SKM-1 (cell line): ENCODE measurements around the gene TMEM125.

Experiments
- DNase-seq: peaks from one replicate; lab custom pipeline; 2025; ENCODE audit not compliant: unreplicated experiment; lab: John Stamatoyannopoulos, UW

Gene TMEM125

GRCh38 chr1:43288785-43289706, 19.3 kb downstream of the TMEM125 start:
- DNase-seq = no peak

GRCh38 chr1:43292216-43292615, 22.4 kb downstream of the TMEM125 start:
- DNase-seq = no peak

GRCh38 chr1:43292679-43293078, 22.9 kb downstream of the TMEM125 start:
- no peak for DNase-seq

GRCh38 chr1:43293176-43293575, 23.4 kb downstream of the TMEM125 start:
- DNase-seq = no peak

GRCh38 chr1:43293896-43294760, 24.3 kb downstream of the TMEM125 start:
- DNase-seq = no peak

GRCh38 chr1:43294761-43295160, 25.0 kb downstream of the TMEM125 start:
- DNase-seq = no peak

- DNase-seq = no peak
Observed at GRCh38 chr1:43296207-43296606, 26.4 kb downstream of the TMEM125 start.

GRCh38 chr1:43298055-43298454, 28.3 kb downstream of the TMEM125 start:
- DNase-seq = no peak

- DNase-seq = no peak
Observed at GRCh38 chr1:43299101-43299500, 29.3 kb downstream of the TMEM125 start.

- DNase-seq = no peak
Observed at GRCh38 chr1:43300378-43301094, 30.8 kb downstream of the TMEM125 start, which contains the start of gene TIE1. TIE1 (plus strand) TSS chr1:43300982; CDS start chr1:43301072, 90 bp downstream.

- DNase-seq = no peak
Observed at GRCh38 chr1:43302201-43302600, 32.4 kb downstream of the TMEM125 start.

- DNase-seq = no peak
Observed at GRCh38 chr1:43302721-43303470, 33.1 kb downstream of the TMEM125 start.

GRCh38 chr1:43303471-43304313, 33.9 kb downstream of the TMEM125 start:
- DNase-seq = no peak

GRCh38 chr1:43304314-43304681, 34.5 kb downstream of the TMEM125 start:
- no peak for DNase-seq

GRCh38 chr1:43304771-43305300, 35.1 kb downstream of the TMEM125 start:
- no peak for DNase-seq

- DNase-seq = no peak
Observed at GRCh38 chr1:43305461-43305860, 35.7 kb downstream of the TMEM125 start.

GRCh38 chr1:43305926-43306687, 36.3 kb downstream of the TMEM125 start:
- DNase-seq = no peak

GRCh38 chr1:43306688-43307457, 37.1 kb downstream of the TMEM125 start:
- DNase-seq = no peak
